Measurements from ENCODE around the gene ADGRD1. TPM values are rescaled to one million over a fixed set of nuclear protein-coding genes. Genes with fewer than 3 reads are reported as not detected.

Gene ADGRD1
- total and polyA plus RNA-seq, 2 of the 8 experiments (the other 6 are each of a cell fraction or from before 2014, with no cell fraction given), result 0.36 to 0.48 TPM

DNA sequence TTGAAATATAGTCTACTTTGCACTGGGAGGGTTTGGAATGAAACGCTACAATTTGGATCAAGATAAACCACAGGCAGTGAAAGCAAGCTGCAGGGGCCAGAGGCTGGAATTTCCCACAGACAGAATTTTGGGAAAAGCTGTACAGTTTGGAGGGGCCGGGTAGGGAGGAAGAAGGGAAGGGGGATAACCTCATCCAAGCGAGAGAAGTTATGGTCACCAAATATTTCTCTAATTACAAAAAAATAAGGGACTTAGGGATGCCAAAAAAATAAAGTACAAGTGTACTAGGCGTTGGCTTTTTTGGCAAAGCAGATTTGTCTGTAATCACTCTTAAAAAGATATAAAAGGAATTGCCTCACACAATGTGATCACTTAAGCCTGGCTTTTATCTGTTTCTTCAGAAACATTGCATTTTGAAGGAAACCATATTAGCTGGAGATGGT, 31.2 kb upstream of the ADGRD1 start (continued):
- TF ChIP-seq, protein P1, sequence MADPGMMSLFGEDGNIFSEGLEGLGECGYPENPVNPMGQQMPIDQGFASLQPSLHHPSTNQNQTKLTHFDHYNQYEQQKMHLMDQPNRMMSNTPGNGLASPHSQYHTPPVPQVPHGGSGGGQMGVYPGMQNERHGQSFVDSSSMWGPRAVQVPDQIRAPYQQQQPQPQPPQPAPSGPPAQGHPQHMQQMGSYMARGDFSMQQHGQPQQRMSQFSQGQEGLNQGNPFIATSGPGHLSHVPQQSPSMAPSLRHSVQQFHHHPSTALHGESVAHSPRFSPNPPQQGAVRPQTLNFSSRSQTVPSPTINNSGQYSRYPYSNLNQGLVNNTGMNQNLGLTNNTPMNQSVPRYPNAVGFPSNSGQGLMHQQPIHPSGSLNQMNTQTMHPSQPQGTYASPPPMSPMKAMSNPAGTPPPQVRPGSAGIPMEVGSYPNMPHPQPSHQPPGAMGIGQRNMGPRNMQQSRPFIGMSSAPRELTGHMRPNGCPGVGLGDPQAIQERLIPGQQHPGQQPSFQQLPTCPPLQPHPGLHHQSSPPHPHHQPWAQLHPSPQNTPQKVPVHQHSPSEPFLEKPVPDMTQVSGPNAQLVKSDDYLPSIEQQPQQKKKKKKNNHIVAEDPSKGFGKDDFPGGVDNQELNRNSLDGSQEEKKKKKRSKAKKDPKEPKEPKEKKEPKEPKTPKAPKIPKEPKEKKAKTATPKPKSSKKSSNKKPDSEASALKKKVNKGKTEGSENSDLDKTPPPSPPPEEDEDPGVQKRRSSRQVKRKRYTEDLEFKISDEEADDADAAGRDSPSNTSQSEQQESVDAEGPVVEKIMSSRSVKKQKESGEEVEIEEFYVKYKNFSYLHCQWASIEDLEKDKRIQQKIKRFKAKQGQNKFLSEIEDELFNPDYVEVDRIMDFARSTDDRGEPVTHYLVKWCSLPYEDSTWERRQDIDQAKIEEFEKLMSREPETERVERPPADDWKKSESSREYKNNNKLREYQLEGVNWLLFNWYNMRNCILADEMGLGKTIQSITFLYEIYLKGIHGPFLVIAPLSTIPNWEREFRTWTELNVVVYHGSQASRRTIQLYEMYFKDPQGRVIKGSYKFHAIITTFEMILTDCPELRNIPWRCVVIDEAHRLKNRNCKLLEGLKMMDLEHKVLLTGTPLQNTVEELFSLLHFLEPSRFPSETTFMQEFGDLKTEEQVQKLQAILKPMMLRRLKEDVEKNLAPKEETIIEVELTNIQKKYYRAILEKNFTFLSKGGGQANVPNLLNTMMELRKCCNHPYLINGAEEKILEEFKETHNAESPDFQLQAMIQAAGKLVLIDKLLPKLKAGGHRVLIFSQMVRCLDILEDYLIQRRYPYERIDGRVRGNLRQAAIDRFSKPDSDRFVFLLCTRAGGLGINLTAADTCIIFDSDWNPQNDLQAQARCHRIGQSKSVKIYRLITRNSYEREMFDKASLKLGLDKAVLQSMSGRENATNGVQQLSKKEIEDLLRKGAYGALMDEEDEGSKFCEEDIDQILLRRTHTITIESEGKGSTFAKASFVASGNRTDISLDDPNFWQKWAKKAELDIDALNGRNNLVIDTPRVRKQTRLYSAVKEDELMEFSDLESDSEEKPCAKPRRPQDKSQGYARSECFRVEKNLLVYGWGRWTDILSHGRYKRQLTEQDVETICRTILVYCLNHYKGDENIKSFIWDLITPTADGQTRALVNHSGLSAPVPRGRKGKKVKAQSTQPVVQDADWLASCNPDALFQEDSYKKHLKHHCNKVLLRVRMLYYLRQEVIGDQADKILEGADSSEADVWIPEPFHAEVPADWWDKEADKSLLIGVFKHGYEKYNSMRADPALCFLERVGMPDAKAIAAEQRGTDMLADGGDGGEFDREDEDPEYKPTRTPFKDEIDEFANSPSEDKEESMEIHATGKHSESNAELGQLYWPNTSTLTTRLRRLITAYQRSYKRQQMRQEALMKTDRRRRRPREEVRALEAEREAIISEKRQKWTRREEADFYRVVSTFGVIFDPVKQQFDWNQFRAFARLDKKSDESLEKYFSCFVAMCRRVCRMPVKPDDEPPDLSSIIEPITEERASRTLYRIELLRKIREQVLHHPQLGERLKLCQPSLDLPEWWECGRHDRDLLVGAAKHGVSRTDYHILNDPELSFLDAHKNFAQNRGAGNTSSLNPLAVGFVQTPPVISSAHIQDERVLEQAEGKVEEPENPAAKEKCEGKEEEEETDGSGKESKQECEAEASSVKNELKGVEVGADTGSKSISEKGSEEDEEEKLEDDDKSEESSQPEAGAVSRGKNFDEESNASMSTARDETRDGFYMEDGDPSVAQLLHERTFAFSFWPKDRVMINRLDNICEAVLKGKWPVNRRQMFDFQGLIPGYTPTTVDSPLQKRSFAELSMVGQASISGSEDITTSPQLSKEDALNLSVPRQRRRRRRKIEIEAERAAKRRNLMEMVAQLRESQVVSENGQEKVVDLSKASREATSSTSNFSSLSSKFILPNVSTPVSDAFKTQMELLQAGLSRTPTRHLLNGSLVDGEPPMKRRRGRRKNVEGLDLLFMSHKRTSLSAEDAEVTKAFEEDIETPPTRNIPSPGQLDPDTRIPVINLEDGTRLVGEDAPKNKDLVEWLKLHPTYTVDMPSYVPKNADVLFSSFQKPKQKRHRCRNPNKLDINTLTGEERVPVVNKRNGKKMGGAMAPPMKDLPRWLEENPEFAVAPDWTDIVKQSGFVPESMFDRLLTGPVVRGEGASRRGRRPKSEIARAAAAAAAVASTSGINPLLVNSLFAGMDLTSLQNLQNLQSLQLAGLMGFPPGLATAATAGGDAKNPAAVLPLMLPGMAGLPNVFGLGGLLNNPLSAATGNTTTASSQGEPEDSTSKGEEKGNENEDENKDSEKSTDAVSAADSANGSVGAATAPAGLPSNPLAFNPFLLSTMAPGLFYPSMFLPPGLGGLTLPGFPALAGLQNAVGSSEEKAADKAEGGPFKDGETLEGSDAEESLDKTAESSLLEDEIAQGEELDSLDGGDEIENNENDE (IDR thresholded peaks at IDR 0.05; ENCODE audit: insufficient replicate concordance, low read length), result no peak
- no peak for TF ChIP-seq CHD2 (IDR thresholded peaks at IDR 0.05; ENCODE audit: low read length)
- TF ChIP-seq TBP (IDR thresholded peaks at IDR 0.05; ENCODE audit: low read depth, low read length), result no peak
- TF ChIP-seq YY1 (IDR thresholded peaks at IDR 0.05; ENCODE audit: low read depth, low read length), result no peak
- TF ChIP-seq RNF2 (IDR thresholded peaks at IDR 0.05; ENCODE audit: borderline replicate concordance, low read depth, low read length, missing control alignments, poor library complexity, severe bottlenecking), result no peak
- TF ChIP-seq, protein P2, sequence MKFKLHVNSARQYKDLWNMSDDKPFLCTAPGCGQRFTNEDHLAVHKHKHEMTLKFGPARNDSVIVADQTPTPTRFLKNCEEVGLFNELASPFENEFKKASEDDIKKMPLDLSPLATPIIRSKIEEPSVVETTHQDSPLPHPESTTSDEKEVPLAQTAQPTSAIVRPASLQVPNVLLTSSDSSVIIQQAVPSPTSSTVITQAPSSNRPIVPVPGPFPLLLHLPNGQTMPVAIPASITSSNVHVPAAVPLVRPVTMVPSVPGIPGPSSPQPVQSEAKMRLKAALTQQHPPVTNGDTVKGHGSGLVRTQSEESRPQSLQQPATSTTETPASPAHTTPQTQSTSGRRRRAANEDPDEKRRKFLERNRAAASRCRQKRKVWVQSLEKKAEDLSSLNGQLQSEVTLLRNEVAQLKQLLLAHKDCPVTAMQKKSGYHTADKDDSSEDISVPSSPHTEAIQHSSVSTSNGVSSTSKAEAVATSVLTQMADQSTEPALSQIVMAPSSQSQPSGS (IDR thresholded peaks at IDR 0.05; ENCODE audit: low read length), result no peak
- TF ChIP-seq PHF8 (conservative IDR thresholded peaks at IDR 0.05; ENCODE audit: low read depth, low read length), result no peak
- no peak for TF ChIP-seq JUN (IDR thresholded peaks at IDR 0.05; ENCODE audit: low read depth, low read length)

Data from H1 (cell line).